Stimulated activated CD4-positive, alpha-beta T cell treated with anti-CD3 and anti-CD28 coated beads, Interleukin-1b, Interleukin-23, amount 100 ng/mL, for 4 hours (primary cell): ENCODE measurements around the gene CCL21.
"Not testable (repeated sequence)": the region's sequence is repeated elsewhere in the genome, so short reads cannot be mapped to it uniquely, and the experiment has no call there.

Experiments
- DNase-seq, 2 donors: peaks; one replicate each; pipeline ENCODE4 v3.0.0-alpha.2; 2020; ENCODE audit warnings: low read depth in 2 of 2

Gene CCL21

DNA sequence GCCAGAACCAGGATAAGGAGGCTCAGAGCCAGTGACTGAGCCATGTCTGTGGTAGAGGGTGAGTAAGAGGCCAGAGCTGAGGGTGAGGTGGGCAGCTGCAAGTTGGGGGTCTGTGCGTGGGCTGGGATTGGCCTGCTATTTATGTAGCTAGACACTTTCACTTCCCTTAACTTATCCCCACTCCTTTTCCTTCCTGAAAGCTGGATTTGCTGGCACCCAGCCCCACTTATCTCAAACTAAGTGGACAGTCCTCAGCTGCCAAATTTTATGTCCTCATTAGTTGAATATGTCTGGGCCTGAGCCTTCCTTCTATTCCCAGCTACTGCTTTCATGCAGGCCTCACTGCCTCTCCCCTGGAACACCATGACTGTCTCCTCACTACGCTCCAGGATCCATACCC, at the start of gene CCL21:
Gene CCL21, minus strand, starts transcription at position 114 of the 400 bp plus-strand sequence. Its CDS starts 70 bp downstream, at position 44.
- no peak for DNase-seq

DNA sequence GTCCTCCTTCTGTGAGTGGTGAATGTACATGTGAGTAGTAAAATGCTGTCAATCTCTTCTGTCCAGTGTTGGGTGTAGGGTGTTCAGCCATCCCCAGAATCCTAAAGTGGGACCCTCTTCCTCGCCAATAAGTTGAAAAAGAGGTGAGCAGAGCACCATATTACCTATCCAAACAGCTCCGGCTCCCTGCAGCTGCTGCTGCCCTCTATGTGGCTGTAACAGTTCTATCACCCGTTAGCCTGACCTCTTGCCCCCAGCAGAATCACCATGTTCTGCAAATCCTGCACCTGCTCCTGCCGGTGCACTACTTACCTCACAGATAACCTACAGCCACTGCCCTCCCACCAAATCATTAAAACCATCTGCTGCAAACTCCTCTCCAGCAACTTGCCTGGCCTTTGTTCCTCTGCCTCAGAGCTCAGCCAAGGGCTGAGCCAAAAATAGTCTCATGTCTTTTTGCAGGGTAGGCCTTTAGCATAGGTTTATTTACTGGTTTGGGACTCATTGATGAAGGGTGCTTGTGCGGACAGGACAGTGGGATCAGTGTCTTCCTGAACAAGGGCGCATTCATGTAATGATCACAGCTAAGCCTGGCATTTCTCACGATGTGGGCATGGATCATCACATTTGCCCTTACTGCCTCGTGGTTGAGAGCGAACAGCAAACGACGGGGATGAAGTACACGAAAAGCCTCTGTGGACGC, 49.6 kb upstream of the CCL21 start:
- DNase-seq: no peak

DNA sequence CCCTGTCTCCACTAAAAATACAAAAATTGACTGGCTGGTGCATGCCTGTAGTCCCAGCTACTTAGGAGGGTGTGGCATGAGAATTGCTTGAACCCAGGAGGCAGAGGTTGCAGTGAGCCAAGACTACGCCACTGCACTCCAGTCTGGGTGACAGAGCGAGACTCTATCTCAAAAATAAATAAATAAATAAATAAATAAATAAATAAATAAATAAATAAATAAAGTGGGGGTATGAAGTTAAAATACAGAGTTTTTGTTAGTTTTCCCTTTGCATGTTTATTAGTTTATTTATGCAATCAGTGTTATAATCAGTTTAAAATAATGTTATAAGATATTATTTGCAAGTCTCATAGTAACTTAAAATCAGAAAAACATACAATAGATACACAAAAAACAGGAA, 40.4 kb upstream of the CCL21 start:
- DNase-seq: not testable (repeated sequence)

DNA sequence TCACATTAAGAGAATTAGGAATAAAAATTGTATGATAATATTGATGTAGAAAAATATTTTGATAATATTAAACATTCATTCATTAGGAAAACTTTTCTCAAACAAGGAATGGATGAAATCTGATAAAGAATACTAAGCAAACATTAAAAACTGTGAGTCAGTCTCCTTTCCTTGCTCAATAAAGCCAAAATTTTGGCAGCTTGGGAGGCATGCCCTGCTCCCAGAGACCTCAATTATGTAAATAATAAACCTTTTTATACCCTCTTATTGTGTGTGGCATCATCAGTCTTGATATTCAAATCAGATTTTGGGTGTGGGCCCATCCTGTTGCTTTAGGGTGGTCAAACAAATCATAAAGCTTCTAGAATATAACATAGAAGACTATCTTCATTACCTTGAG, 36.6 kb upstream of the CCL21 start:
- no peak for DNase-seq

GRCh38 chr9:34744295-34745221, 34.6 kb upstream of the CCL21 start:
- no peak for DNase-seq

DNA sequence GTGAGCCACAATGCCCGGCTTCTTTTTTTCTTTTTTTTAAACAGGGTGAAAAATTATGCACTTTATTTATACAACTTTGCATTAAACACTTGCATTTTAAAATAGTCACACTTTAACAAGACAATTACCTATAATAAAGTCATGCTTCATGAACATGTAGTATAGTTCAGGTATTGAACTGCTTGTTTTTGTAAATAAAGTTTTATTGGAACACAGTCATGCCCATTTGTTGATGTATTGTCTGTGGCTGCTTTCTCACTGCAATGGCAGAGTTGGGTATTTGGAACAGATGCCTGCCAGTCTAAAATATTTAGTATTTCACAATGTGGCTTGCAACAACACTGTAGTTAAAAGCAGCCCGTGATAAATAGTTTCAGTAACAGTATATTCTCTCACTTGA, 32.8 kb upstream of the CCL21 start:
- DNase-seq: no peak

DNA sequence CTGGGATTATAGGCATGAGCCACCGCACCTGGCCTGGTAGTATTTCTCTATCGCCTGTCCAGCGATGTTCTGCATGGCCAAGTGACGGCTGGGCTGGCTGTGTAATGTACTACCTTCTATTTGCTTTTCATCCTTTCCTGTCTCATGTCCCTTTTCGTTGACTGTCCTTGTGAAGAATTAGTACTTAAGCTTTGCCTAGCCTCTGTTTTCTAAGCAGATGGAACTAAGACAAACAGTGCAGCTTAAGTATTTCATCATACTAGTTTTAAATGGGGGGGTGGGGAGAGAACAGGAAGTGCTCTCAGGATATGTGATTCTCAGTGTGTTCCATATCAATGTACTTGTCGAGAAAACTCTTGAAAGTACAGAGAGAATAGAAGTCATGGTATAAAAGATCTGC, 31.7 kb upstream of the CCL21 start:
- DNase-seq: no peak

GRCh38 chr9:34740176-34740575, 30.2 kb upstream of the CCL21 start:
- not testable (repeated sequence) for DNase-seq

- DNase-seq: no peak
These were observed 27.8 kb upstream of the CCL21 start for GRCh38 chr9:34737677-34738260.

DNA sequence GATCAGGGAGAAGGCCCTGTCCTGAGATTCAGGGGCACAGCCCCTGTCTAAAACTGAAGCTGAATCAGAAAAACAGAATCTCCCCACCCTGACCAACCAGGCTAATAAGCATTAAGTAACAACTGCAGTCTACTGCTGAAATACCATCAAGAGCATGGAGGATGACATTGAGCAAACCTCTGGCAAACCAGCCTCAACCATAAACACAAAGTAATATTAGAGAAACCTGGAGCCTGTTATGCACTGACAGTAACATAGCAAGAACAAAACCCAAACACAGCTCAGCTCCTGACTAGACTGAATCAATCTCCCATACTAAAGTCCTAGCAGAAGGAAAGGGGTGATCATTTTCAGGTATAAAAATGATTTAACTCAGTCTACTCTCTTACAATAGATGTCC, 24.8 kb upstream of the CCL21 start:
- no peak for DNase-seq

- DNase-seq: no peak
These were observed 22.9 kb upstream of the CCL21 start for GRCh38 chr9:34732886-34733285.

GRCh38 chr9:34732478-34732877, 22.5 kb upstream of the CCL21 start:
- DNase-seq: no peak

GRCh38 chr9:34723141-34723540, 13.2 kb upstream of the CCL21 start:
- no peak for DNase-seq

- not testable (repeated sequence) for DNase-seq
These were observed 9.8 kb upstream of the CCL21 start for GRCh38 chr9:34719769-34720025.

DNA sequence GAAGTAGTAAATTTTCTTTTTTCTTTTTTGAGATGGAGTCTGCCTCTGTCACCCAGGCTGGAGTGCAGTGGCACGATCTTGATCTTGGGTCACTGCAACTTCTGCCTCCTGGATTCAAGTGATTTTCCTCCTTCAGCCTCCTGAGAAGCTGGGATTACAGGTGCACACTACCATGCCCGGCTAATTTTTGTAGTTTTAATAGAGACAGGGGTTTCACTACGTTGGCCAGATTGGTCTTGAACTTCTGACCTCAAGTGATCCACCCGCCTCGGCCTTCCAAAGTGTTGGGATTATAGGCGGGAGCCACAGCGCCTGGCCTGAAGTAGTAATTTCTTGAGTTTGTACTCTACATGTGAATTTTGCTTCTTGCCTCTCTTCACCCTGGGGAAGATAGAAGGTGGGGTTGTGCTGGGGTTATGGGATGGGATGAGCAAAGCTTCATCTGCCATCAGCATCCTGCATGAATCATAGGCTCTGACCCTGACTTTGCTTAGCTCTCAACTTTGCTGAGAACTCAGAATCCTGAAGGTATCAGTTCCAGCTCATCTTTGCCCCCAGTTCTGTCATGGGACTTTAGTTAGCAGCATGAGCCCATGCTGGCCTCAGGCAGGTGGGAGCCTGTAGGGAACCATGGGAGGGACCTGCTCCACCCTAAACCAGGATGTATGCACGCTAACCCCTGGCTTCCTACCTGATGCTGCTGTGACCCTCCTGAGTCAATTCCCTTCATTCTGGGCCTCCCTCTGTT, 9.3 kb upstream of the CCL21 start:
- DNase-seq: no peak

DNA sequence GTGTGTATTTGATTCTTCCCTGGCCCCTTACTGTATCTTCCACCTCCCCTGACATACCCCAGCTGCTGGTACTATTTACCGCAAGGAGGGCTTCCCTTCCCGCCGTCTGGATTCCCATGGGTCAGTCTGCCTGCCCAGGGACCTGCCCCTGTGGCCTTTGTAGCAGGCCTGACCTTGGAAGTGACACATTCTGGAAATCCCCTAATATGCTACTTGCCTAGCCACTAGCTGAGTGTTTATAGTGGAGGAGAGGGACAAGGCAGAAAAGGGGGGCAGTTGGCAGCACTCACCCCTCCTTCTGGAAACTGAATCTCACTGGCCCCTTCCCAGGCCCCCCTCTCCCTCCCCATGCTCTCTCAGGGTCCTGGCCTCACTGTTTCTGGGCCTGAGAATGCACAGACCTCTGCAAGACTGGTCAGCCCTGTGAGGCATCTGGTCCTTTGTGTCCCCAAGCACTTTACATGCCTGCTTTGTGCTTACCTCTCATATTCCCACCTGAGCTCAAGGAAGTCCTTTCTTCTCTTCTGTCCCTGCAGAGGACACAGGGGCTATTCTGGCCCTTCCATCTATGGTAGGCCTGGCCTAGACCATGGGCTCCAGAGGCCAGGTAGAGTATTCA, 8.2 kb upstream of the CCL21 start:
- no peak for DNase-seq

- no peak for DNase-seq
These were observed 6.8 kb upstream of the CCL21 start for GRCh38 chr9:34716711-34717110.

- no peak for DNase-seq
These were observed 5.8 kb upstream of the CCL21 start for GRCh38 chr9:34715639-34716215.

DNA sequence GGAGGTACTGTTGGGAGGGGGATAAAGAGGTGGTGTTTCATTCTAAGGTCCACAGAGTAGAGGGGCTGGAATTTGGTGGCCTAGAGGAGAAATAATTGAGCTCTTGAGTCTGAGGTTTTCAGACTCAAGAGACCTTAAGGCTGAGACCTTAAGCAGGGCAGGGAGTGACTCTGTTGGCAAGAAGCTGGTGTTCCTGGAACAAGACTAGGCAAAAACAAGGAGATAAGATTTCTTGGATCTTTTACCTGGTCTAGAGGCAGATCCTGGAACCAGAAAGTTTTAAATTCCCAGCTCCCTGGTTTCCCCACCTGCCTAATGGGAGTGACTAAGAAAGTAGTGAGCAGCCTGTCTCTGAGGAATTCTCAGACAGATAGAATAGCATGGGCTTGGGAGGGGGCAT, 4.1 kb upstream of the CCL21 start:
- no peak for DNase-seq

DNA sequence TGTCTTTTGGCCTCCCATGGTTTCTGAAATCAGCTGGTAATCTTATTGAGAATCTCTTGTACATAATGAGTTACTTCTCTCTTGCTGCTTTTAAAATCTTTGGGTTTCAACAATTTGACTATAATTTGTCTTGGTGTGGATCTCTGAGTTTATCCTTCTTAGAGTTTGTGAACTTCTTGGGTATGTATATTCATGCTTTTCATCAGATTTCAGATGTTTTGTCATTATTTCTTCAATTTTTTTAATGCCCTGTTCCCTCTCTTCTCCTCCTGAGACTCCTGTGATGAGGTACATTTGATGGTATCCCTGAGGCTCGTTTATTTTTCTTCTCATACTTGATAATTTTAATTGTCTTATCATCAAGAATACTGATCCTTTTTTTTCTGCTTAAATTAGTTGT, 2.2 kb upstream of the CCL21 start:
- no peak for DNase-seq

- DNase-seq: no peak
These were observed 549 bp downstream of the CCL21 start for GRCh38 chr9:34709196-34709978.
